ENCODE results near the gene ECHDC3.

DNA sequence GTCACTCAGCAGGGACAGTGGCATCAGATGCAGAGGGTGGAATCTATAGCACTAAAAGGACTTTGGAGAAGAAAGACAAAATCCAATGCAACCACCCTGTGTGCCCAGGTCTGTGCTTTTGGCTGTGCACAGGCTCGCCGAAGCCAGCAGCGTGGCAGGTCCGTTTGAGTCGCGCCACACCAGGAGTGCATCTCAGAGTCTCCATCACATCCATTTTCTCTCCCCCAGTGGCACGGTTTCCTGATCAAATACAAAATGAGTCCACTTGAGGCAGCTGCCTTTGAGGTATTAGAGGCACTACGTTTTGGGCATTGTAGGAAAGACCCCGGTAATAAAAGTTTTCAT is 57.5 kb downstream of the ECHDC3 start:
- TF ChIP-seq, protein P1, sequence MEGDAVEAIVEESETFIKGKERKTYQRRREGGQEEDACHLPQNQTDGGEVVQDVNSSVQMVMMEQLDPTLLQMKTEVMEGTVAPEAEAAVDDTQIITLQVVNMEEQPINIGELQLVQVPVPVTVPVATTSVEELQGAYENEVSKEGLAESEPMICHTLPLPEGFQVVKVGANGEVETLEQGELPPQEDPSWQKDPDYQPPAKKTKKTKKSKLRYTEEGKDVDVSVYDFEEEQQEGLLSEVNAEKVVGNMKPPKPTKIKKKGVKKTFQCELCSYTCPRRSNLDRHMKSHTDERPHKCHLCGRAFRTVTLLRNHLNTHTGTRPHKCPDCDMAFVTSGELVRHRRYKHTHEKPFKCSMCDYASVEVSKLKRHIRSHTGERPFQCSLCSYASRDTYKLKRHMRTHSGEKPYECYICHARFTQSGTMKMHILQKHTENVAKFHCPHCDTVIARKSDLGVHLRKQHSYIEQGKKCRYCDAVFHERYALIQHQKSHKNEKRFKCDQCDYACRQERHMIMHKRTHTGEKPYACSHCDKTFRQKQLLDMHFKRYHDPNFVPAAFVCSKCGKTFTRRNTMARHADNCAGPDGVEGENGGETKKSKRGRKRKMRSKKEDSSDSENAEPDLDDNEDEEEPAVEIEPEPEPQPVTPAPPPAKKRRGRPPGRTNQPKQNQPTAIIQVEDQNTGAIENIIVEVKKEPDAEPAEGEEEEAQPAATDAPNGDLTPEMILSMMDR (IDR thresholded peaks at IDR 0.05 in 2 of 3, conservative IDR thresholded peaks at IDR 0.05 in 1 of 3; ENCODE audit: control insufficient read depth in 2 of 3, extremely low read depth in 1 of 3, insufficient read depth in 1 of 3, low read depth in 3 of 3, low read length in 3 of 3): no peak
- TF ChIP-seq, protein P2, sequence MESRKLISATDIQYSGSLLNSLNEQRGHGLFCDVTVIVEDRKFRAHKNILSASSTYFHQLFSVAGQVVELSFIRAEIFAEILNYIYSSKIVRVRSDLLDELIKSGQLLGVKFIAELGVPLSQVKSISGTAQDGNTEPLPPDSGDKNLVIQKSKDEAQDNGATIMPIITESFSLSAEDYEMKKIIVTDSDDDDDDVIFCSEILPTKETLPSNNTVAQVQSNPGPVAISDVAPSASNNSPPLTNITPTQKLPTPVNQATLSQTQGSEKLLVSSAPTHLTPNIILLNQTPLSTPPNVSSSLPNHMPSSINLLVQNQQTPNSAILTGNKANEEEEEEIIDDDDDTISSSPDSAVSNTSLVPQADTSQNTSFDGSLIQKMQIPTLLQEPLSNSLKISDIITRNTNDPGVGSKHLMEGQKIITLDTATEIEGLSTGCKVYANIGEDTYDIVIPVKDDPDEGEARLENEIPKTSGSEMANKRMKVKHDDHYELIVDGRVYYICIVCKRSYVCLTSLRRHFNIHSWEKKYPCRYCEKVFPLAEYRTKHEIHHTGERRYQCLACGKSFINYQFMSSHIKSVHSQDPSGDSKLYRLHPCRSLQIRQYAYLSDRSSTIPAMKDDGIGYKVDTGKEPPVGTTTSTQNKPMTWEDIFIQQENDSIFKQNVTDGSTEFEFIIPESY (IDR thresholded peaks at IDR 0.05): no peak
- TF ChIP-seq, protein P3, sequence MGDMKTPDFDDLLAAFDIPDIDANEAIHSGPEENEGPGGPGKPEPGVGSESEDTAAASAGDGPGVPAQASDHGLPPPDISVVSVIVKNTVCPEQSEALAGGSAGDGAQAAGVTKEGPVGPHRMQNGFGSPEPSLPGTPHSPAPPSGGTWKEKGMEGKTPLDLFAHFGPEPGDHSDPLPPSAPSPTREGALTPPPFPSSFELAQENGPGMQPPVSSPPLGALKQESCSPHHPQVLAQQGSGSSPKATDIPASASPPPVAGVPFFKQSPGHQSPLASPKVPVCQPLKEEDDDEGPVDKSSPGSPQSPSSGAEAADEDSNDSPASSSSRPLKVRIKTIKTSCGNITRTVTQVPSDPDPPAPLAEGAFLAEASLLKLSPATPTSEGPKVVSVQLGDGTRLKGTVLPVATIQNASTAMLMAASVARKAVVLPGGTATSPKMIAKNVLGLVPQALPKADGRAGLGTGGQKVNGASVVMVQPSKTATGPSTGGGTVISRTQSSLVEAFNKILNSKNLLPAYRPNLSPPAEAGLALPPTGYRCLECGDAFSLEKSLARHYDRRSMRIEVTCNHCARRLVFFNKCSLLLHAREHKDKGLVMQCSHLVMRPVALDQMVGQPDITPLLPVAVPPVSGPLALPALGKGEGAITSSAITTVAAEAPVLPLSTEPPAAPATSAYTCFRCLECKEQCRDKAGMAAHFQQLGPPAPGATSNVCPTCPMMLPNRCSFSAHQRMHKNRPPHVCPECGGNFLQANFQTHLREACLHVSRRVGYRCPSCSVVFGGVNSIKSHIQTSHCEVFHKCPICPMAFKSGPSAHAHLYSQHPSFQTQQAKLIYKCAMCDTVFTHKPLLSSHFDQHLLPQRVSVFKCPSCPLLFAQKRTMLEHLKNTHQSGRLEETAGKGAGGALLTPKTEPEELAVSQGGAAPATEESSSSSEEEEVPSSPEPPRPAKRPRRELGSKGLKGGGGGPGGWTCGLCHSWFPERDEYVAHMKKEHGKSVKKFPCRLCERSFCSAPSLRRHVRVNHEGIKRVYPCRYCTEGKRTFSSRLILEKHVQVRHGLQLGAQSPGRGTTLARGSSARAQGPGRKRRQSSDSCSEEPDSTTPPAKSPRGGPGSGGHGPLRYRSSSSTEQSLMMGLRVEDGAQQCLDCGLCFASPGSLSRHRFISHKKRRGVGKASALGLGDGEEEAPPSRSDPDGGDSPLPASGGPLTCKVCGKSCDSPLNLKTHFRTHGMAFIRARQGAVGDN (IDR thresholded peaks at IDR 0.05): no peak
- TF ChIP-seq NFYB (IDR thresholded peaks at IDR 0.05; ENCODE audit: insufficient read depth, low read depth, low read length) (no peak), EP300 (IDR thresholded peaks at IDR 0.05; ENCODE audit: borderline replicate concordance in 1 of 2, control insufficient read depth in 1 of 2, low read depth in 2 of 2, low read length in 2 of 2) (no peak), SPI1 (IDR thresholded peaks at IDR 0.05; ENCODE audit: borderline replicate concordance, insufficient read depth, low read depth, low read length) (no peak), SMC3 (IDR thresholded peaks at IDR 0.05; ENCODE audit: borderline replicate concordance, low read length) (no peak), SUZ12 (IDR thresholded peaks at IDR 0.05; ENCODE audit: unreplicated experiment) (no peak), SIX5 (IDR thresholded peaks at IDR 0.05; ENCODE audit: low read depth, low read length, severe bottlenecking) (no peak), GABPA (IDR thresholded peaks at IDR 0.05; ENCODE audit: low read depth) (no peak), TARDBP (IDR thresholded peaks at IDR 0.05; ENCODE audit: borderline replicate concordance) (no peak), RB1 (IDR thresholded peaks at IDR 0.05; ENCODE audit: borderline replicate concordance) (no peak)
- TF ChIP-seq, protein P4, sequence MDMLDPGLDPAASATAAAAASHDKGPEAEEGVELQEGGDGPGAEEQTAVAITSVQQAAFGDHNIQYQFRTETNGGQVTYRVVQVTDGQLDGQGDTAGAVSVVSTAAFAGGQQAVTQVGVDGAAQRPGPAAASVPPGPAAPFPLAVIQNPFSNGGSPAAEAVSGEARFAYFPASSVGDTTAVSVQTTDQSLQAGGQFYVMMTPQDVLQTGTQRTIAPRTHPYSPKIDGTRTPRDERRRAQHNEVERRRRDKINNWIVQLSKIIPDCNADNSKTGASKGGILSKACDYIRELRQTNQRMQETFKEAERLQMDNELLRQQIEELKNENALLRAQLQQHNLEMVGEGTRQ (IDR thresholded peaks at IDR 0.05; ENCODE audit: borderline replicate concordance, low read depth, low read length): no peak
